AG10803 (cell line): ENCODE measurements around the gene GJA4.

ENCODE experiments used
- DNase-seq: peaks from one replicate; pipeline ENCODE4 v3.0.0; 2010; ENCODE audit warnings: low read depth
- H3K4me3 ChIP-seq: 2 replicates; pipeline ENCODE4 v1.5.1; 2011; ENCODE audit warnings: mild to moderate bottlenecking, low read length, control low read depth
- TF ChIP-seq, protein P1 (sequence below): conservative IDR thresholded peaks from 2 replicates; pipeline ENCODE4 v1.5.1; 2011; ENCODE audit warnings: mild to moderate bottlenecking, low read length, control low read depth, inconsistent platforms

GJA4 gene

DNA sequence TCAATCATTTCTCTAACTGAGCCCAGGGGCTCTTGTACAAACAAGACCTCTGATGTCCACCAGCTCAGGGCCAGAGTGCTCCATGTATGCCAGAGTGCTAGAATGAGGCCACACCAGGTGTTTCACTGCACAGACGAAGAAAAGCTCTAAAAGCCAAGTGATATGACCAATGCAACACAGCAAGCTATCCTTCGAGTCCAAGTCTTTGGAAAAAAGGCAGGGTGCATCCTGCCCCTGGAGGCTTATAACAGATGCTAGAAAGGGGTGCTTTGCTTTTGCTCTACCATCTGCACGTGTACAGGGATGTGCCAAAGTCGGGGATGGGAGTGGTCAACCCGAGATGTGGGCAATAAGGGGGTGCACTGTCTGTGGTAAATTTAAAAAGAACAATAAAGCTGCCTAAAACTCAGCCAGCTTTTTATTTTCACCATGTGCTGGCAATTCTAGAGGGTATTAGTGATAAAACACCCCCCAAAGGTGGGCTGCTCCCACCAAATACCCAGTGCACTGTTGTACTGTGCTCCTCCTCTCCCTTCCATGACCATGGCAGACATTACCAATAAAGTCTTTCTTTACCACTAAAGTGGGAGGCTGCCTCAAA lies 34.6 kb downstream of the GJA4 start:
- TF ChIP-seq, protein P1, sequence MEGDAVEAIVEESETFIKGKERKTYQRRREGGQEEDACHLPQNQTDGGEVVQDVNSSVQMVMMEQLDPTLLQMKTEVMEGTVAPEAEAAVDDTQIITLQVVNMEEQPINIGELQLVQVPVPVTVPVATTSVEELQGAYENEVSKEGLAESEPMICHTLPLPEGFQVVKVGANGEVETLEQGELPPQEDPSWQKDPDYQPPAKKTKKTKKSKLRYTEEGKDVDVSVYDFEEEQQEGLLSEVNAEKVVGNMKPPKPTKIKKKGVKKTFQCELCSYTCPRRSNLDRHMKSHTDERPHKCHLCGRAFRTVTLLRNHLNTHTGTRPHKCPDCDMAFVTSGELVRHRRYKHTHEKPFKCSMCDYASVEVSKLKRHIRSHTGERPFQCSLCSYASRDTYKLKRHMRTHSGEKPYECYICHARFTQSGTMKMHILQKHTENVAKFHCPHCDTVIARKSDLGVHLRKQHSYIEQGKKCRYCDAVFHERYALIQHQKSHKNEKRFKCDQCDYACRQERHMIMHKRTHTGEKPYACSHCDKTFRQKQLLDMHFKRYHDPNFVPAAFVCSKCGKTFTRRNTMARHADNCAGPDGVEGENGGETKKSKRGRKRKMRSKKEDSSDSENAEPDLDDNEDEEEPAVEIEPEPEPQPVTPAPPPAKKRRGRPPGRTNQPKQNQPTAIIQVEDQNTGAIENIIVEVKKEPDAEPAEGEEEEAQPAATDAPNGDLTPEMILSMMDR: no peak
- H3K4me3 ChIP-seq: no peak overlapping the region
- DNase-seq: no peak

DNA sequence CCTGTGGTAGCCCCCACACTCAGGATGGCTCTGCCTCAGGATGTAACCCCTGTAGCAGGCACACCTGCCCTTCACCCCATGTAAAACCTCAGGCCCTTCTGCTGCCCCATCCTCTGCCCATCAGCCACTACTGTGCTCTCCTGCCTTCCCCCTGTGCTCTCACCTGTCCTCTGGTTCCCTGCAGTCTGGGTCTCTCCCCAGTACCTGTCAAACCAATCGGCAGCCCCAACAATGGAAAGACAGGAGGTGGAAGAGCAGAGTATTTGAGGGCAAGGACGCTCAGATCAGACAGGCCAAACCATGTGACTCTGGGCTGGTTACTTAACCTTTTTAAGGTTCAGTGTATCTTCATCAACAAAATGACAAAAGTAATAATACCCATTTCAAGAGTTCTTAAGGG lies 35.8 kb downstream of the GJA4 start:
- DNase-seq: no peak
- H3K4me3 ChIP-seq: no peak overlapping the region
- TF ChIP-seq, protein P1: no peak

DNA sequence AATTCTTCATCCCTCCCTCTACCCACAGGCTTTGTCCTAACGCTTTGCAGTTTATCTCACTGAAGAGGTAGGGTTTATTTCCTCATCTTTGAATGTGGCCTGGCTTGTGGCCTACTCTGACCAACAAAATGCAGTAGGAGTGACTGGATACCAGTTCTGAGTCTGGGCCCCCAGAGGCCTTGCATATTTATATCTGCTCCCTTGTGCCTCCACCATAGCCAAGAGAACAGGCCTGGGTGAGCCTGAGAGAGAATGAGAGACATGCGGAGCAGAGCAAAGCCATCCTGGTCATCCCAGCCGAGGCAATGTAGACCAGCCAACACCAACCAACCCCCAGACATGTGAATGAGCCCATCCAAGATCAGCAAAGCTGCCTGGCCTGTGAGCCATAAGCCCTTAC lies 36.5 kb downstream of the GJA4 start:
- TF ChIP-seq, protein P1: no peak
- peak; percentile 46 for DNase-seq
- no peak overlapping the region for H3K4me3 ChIP-seq

DNA sequence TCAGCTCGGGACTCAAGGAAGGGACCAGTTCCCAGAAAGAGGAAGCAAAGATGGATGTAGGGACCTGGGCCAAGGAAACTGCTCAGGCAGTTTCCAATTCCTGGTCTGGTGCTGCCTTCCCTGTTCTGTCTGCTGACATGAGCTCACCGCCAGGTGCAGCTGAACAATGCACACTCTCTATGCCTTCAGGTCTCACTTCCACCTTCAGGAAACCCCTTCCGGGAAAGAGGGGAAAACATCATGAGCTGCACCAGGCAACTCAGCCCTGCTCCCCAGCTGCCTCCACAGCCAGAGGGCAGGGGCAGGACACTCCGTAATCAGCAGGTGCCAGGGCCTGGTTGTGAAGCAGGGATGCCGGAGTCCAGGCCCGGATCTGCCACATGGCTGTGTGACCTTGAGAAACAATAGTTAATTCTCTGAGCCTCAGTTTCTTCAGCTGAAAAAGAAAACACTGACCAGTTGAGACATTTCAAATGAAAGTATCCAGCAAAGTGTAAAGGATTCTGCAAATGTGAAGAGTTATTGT lies 39.0 kb downstream of the GJA4 start:
- TF ChIP-seq, protein P1: no peak
- no peak overlapping the region for H3K4me3 ChIP-seq
- no peak for DNase-seq

DNA sequence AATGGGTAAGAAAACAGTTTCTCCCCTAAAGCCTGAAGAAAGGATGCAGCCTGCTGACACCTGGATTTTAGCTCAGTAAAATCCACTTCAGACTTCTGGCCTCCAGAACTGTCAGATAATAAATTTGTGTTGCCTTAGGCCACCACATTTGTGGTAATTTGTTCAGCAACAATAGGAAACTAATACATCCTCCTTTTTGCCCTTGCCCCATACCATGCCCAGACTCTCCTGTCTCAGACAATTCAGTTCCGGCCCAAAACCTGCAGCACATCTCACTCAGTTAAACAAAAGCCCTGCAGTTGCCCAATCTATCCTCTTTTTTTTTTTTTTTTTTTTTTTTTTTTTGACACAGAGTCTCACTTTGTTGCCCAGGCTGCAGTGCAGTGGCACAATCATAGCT lies 40.9 kb downstream of the GJA4 start:
- H3K4me3 ChIP-seq: no peak overlapping the region
- no peak for DNase-seq
- TF ChIP-seq, protein P1: no peak

DNA sequence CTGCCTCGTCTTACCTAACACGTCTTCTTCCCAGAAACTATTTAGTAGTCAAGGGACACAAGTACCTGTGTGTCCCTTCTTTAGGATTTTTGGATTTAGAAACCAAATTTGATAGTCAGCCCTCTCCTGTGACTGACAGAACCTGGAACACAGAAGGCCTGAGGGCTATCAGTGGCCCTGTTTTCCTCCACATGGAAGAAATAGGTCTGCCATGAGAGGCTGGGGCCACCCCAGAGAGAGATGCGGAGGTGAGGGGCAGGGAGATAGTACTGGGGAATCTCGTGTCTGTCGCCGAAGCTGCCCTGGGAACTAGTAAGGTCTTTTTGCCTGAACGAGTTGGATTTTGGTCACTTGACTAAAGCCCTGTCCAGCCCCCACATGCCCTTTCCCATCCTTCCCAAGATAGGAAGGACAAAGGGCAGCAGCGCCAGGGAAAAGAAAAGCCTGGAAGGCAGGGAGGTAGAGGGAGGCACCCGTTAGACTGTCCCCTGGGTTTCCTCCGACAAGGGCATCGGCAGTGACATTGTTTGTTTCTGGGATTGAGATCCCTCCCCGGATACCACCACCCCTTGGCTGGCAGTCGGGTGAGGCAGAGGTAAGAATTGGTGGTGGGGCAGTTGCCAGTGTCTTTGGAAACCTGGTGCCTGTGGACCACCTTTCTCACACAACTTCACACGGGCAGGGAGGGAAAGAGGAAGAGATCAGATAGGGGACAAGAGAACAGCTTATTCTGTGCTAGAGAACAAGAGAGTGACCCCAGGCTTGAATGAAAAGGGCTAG lies 46.9 kb downstream of the GJA4 start:
- TF ChIP-seq, protein P1: no peak
- DNase-seq: no peak

DNA sequence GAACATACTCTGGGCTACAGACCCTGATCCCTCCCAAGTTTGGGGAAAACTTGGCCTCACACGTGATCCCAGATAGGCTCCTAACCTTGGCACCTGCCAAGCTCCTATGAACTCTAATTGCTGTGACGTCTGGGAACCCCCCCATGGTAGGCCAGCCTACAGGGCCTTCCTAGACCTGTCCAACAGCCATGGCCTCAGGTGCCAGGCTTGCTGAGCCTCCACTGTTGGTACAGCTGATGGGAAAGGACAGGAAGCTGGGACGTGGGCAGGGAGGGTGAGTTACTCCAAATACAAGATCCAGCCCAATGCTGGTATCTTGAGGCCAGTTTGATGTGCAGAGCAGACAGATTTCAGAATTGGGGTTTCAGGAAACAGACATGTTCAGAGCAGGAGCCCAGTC lies 47.6 kb downstream of the GJA4 start:
- DNase-seq: no peak
- no peak overlapping the region for H3K4me3 ChIP-seq
- TF ChIP-seq, protein P1: no peak

More for the DNA sequence above, 46.9 kb downstream of the GJA4 start:
- H3K4me3 ChIP-seq: no peak overlapping the region
